ENCODE results near the gene GPX7. TPM values are rescaled to one million over a fixed set of nuclear protein-coding genes. Genes with fewer than 3 reads are reported as not detected.

The GPX7 gene
- total RNA-seq, 6 donors from 2014 or later = 4.3 to 11.5 (median 9.2) TPM

DNA sequence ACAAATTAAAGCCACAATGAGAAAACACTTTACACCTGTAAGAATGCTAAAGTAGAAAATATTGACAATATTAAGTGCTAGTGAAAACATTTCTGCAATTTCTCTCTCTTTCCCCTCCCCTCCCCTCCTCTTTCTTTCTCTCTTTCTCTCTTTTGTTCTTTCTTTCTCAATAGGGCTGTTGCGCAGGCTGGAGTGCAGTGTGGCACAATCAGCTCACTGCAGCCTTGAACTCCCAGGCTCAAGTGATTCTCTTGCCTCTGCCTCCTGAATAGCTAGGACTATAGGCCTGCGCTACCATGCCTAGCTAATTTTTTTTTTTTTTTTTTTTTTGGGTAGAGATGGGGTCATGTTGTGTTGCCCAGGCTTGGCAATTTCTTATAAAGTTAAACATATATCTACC lies 24.9 kb downstream of the GPX7 start:
- no peak overlapping the region for H3K27ac ChIP-seq
- H3K36me3 ChIP-seq = no peaks in the 10 kb centered on the region
- DNase-seq (no peak), ATAC-seq (ENCODE audit: low FRiP score in 2 of 2) (no peak)
- no peak for TF ChIP-seq EP300 (IDR thresholded peaks at IDR 0.05)
- TF ChIP-seq POLR2AphosphoS5 (IDR thresholded peaks at IDR 0.05) = no peak
- TF ChIP-seq, protein P1, sequence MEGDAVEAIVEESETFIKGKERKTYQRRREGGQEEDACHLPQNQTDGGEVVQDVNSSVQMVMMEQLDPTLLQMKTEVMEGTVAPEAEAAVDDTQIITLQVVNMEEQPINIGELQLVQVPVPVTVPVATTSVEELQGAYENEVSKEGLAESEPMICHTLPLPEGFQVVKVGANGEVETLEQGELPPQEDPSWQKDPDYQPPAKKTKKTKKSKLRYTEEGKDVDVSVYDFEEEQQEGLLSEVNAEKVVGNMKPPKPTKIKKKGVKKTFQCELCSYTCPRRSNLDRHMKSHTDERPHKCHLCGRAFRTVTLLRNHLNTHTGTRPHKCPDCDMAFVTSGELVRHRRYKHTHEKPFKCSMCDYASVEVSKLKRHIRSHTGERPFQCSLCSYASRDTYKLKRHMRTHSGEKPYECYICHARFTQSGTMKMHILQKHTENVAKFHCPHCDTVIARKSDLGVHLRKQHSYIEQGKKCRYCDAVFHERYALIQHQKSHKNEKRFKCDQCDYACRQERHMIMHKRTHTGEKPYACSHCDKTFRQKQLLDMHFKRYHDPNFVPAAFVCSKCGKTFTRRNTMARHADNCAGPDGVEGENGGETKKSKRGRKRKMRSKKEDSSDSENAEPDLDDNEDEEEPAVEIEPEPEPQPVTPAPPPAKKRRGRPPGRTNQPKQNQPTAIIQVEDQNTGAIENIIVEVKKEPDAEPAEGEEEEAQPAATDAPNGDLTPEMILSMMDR (IDR thresholded peaks at IDR 0.05) = no peak
- no peak for TF ChIP-seq POLR2A (IDR thresholded peaks at IDR 0.05)
- H3K9me3 ChIP-seq = peaks cover 0 to 7% (median 3%) of the 10 kb centered on the region in 4 donors
- WGBS, 2 donors = 83 to 88% methylated on average over 2 of the region's 2 CpGs
- H3K4me1 ChIP-seq = peaks cover 0 to under 1% (median 0%) of the 10 kb centered on the region in 4 donors
- no peak overlapping the region for H3K4me3 ChIP-seq
- no peaks in the 10 kb centered on the region for H3K27me3 ChIP-seq

DNA sequence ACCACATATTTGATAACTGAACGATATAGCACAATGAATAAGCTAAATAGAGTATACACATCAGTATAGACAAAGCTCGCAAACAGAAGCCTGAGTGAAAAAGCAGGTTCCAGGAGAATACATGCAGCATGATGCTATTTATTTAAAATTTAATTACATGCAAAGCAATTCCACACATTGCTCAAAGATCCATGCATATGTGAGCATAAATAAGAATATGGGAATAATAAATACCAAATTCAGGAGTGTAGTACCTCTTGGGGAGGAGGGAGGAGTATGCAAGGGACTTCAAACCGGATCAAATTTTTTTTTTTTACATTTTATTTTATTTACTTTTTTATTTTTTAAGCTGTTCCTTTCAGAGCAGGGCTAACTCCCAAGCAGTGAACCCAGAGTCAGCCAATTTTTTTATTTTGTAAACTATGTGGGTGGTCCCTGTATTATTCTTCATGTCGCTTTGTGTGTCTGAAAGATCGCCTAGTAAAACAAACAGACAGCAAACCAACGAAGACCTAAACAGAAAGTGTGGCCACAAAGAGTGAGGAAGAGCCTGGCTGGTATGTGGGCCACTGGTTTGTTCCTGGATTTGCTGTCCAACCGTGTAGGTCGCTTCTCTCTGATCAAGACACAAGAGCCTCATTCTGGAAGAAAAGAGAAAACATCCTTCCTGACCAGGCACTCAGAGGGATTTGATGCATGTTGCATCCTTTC lies 26.6 kb downstream of the GPX7 start:
- Histone ChIP-seq H3K9me3 (no peaks in the 10 kb centered on the region), H3K4me1 (peaks cover 7 to 17% (median 13%) of the 10 kb centered on the region in 4 donors), H3K4me3 (no peak overlapping the region), H3K27me3 (peaks cover 0 to 11% (median 5%) of the 10 kb centered on the region in 4 donors), H3K27ac (no peak overlapping the region), H3K36me3 (no peaks in the 10 kb centered on the region)
- ATAC-seq (ENCODE audit: low FRiP score in 2 of 2) = no peak
- 59 to 74% methylated on average over 8 of the region's 8 CpGs for WGBS, 2 donors
- DNase-seq = no peak
- TF ChIP-seq POLR2AphosphoS5 (IDR thresholded peaks at IDR 0.05) (no peak), EP300 (IDR thresholded peaks at IDR 0.05) (no peak), POLR2A (IDR thresholded peaks at IDR 0.05) (no peak)
- TF ChIP-seq, protein P1 (IDR thresholded peaks at IDR 0.05) = no peak

DNA sequence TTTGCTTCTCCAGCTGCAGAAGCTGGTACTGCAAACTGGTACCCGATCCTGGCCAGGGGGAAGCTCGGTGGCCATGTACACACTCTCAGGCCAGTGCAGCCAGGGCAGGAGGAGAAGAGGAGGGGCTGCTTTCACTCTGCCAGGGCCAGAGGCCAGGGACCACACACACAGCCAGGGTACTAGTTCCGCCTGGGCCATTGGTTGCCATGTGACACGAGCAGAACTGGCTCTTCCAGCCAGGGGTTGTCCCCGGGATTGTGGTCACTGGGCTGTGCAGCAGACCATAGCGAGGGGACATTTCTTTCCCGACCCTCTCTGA lies 27.1 kb downstream of the GPX7 start:
- TF ChIP-seq POLR2AphosphoS5 (IDR thresholded peaks at IDR 0.05) (no peak), EP300 (IDR thresholded peaks at IDR 0.05) (no peak), POLR2A (IDR thresholded peaks at IDR 0.05) (no peak)
- TF ChIP-seq, protein P1 (IDR thresholded peaks at IDR 0.05) = no peak
- H3K27me3 ChIP-seq = peaks cover 0 to 11% (median 5%) of the 10 kb centered on the region in 4 donors
- 45 to 58% methylated on average over 6 to 7 of the region's 7 CpGs for WGBS, 2 donors
- H3K27ac ChIP-seq = no peak overlapping the region
- no peaks in the 10 kb centered on the region for H3K36me3 ChIP-seq
- ATAC-seq (ENCODE audit: low FRiP score in 2 of 2) = peak in 1 of 2 donors; percentile 15
- no peak overlapping the region for H3K4me3 ChIP-seq
- H3K4me1 ChIP-seq = peaks cover 7 to 17% (median 13%) of the 10 kb centered on the region in 4 donors
- H3K9me3 ChIP-seq = no peaks in the 10 kb centered on the region
- no peak for DNase-seq

DNA sequence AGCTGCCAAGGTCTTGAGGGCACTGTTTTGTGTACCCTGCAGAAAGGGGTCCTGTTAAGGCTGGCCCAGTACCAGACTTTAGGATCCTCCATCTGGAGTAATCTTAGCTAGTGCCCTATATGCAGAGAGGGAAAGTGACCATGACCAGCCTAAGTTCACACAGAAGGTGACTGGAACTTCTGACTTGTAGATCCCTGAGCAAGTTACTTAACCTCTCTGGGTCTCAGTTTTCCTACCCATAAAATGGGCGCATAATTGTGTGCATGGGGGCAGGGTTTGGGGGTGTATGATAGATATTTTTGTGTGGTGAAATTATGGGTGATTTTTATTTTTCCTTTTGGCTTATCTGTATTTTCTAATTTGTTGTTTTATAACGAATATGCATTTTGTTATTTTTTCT lies 27.5 kb downstream of the GPX7 start:
- Histone ChIP-seq H3K27ac (no peak overlapping the region), H3K36me3 (no peaks in the 10 kb centered on the region), H3K4me3 (no peak overlapping the region), H3K9me3 (no peaks in the 10 kb centered on the region), H3K4me1 (peaks cover 7 to 17% (median 13%) of the 10 kb centered on the region in 4 donors), H3K27me3 (peaks cover 0 to 11% (median 5%) of the 10 kb centered on the region in 4 donors)
- no peak for DNase-seq
- WGBS, 2 donors = 92 to 97% methylated on average over 2 of the region's 2 CpGs
- ATAC-seq (ENCODE audit: low FRiP score in 2 of 2) = no peak
- no peak for TF ChIP-seq POLR2A (IDR thresholded peaks at IDR 0.05)

DNA sequence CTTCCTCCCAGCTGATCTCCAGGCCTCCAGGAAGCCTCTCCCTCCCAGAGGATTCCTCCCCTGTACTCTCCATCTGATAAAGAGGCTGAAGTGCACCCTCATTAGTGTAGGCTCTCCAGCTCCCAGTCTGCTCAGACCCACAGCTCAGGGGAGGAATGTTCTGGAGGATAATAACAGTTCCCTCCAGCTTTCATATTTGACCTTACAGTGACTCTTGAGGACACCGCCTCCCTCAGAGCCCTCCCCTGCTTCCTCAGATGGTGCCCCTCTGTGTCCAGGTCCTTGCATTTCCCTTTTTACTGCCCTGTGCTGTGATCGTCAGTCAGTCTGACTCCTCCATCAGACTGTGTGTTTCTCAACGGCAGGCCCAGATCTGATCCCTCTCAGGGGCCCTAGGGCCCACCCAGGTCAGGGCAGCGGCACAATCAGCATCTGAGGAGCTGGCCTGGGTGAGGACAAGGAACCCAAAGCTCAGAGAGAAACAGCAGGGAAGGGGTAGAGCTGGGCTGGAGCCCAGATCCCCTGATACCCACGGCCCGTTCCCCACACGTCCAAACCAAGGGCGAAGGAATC lies 29.7 kb downstream of the GPX7 start:
- peaks cover 0 to 11% (median 5%) of the 10 kb centered on the region in 4 donors for H3K27me3 ChIP-seq
- DNase-seq (no peak), ATAC-seq (ENCODE audit: low FRiP score in 2 of 2) (no peak)
- TF ChIP-seq POLR2A (IDR thresholded peaks at IDR 0.05) (no peak), POLR2AphosphoS5 (IDR thresholded peaks at IDR 0.05) (no peak)
- peaks cover 7 to 21% (median 14%) of the 10 kb centered on the region in 4 donors for H3K4me1 ChIP-seq
- peak overlapping the region in 1 of 4 donors; percentile 52 for H3K4me3 ChIP-seq
- no peaks in the 10 kb centered on the region for H3K36me3 ChIP-seq
- 66 to 83% methylated on average over 3 to 8 of the region's 8 CpGs for WGBS, 2 donors
- peak overlapping the region in 2 of 4 donors; percentile 73 to 84 for H3K27ac ChIP-seq
- H3K9me3 ChIP-seq = no peaks in the 10 kb centered on the region
